Limb (tissue), 2 donors: ENCODE data around the gene CREBBP.

Experiments used
- DNase-seq, 2 donors: peaks; one replicate each; pipeline ENCODE4 v3.0.0-alpha.2; 2016; ENCODE audit errors: extremely low spot score in 2 of 2

Gene CREBBP

GRCh38 chr16:3797904-3798811 is 82.4 kb downstream of the CREBBP start:
- DNase-seq = no peak

GRCh38 chr16:3797473-3797872 is 83.0 kb downstream of the CREBBP start:
- DNase-seq = no peak

- no peak for DNase-seq
Measured at GRCh38 chr16:3793161-3793576, 87.3 kb downstream of the CREBBP start.

- no peak for DNase-seq
Measured at GRCh38 chr16:3792472-3793012, 88.0 kb downstream of the CREBBP start.

GRCh38 chr16:3791701-3792100 is 88.8 kb downstream of the CREBBP start:
- no peak for DNase-seq

GRCh38 chr16:3789375-3790099 is 91.0 kb downstream of the CREBBP start:
- no peak for DNase-seq

- no peak for DNase-seq
Measured at GRCh38 chr16:3788711-3789374, 91.7 kb downstream of the CREBBP start.

GRCh38 chr16:3787924-3788661 is 92.4 kb downstream of the CREBBP start:
- DNase-seq = no peak

GRCh38 chr16:3785413-3785812 is 95.1 kb downstream of the CREBBP start:
- no peak for DNase-seq

- no peak for DNase-seq
Measured at GRCh38 chr16:3783516-3783915, 97.0 kb downstream of the CREBBP start.

GRCh38 chr16:3782566-3782965 is 97.9 kb downstream of the CREBBP start:
- DNase-seq = no peak

GRCh38 chr16:3781421-3781820 is 99.1 kb downstream of the CREBBP start:
- DNase-seq = no peak

GRCh38 chr16:3780570-3780969 is 99.9 kb downstream of the CREBBP start:
- no peak for DNase-seq

- DNase-seq = no peak
Measured at GRCh38 chr16:3776316-3776715, 104.2 kb downstream of the CREBBP start.

- no peak for DNase-seq
Measured at GRCh38 chr16:3774819-3775218, 105.7 kb downstream of the CREBBP start.

GRCh38 chr16:3774156-3774767 is 106.3 kb downstream of the CREBBP start:
- DNase-seq = no peak

GRCh38 chr16:3773663-3774062 is 106.8 kb downstream of the CREBBP start:
- DNase-seq = no peak

- no peak for DNase-seq
Measured at GRCh38 chr16:3771513-3771912, 109.0 kb downstream of the CREBBP start.

- DNase-seq = no peak
Measured at GRCh38 chr16:3770530-3770929, 110.0 kb downstream of the CREBBP start.

GRCh38 chr16:3769942-3770341 is 110.6 kb downstream of the CREBBP start:
- DNase-seq = no peak

GRCh38 chr16:3769013-3769412 is 111.5 kb downstream of the CREBBP start:
- no peak for DNase-seq
